WTC11 (cell line): ENCODE results near the gene PSMG4. TPM values are rescaled to one million over a fixed set of nuclear protein-coding genes. Genes with fewer than 3 reads are reported as not detected.

Source experiments
- ATAC-seq: fragments of 200-7000 bp; cut with Tn5 transposase; 2 replicates; pipeline ENCODE4 v1.10.0; 2021; ENCODE audit warnings: mild to moderate bottlenecking, moderate library complexity
- CTCF ChIA-PET: fragments of 300-600 bp; sonication (Branson Sonifier 250); formaldehyde crosslinking; loops from one replicate; lab custom pipeline; 2021; ENCODE audit warnings: antibody characterized with exemption; lab: Charles Lee
- POLR2A ChIA-PET: fragments of 350-600 bp; sonication (Branson Sonifier 250); formaldehyde crosslinking; loops from one replicate; lab custom pipeline; 2021; ENCODE audit warnings: antibody characterized with exemption; lab: Charles Lee
- DNase-seq: peaks from one replicate; pipeline ENCODE4 v3.0.0; 2021; ENCODE audit warnings: low spot score
- H3K27ac Mint-ChIP-seq: 2 replicates; pipeline ENCODE4 v1.8.0; 2021; ENCODE audit warnings: mixed read lengths
- H3K27me3 Mint-ChIP-seq: 2 replicates; pipeline ENCODE4 v1.8.0; 2021; ENCODE audit warnings: low read depth, mild to moderate bottlenecking, moderate library complexity, mixed read lengths
- H3K36me3 Mint-ChIP-seq: 2 replicates; pipeline ENCODE4 v1.8.0; 2021; ENCODE audit warnings: mixed read lengths
- H3K4me1 Mint-ChIP-seq: 2 replicates; pipeline ENCODE4 v1.8.0; 2022; ENCODE audit warnings: mixed read lengths
- H3K4me3 Mint-ChIP-seq: 2 replicates; pipeline ENCODE4 v1.8.0; 2021; ENCODE audit warnings: mild to moderate bottlenecking, moderate library complexity, mixed read lengths
- H3K9me3 Mint-ChIP-seq: 2 replicates; pipeline ENCODE4 v1.8.0; 2021; ENCODE audit warnings: mixed read lengths
- AFF4 ChIP-seq: sonication (generic); formaldehyde crosslinking; IDR thresholded peaks from 2 replicates; pipeline ENCODE4 v1.8.1; 2023; ENCODE audit warnings: mild to moderate bottlenecking, missing genetic modification reagents, borderline replicate concordance
- AR ChIP-seq: fragments of 250-450 bp; sonication (Bioruptor Pico); IDR thresholded peaks from 2 replicates; pipeline ENCODE4 v1.9.0; 2021; ENCODE audit warnings: mild to moderate bottlenecking
- ARID4B ChIP-seq: sonication (generic); formaldehyde crosslinking; IDR thresholded peaks from 2 replicates; pipeline ENCODE4 v1.8.0; 2023; ENCODE audit warnings: missing genetic modification reagents, mild to moderate bottlenecking, borderline replicate concordance
- ATF3 ChIP-seq: sonication (generic); formaldehyde crosslinking; conservative IDR thresholded peaks from 2 replicates; pipeline ENCODE4 v1.8.1; 2022; ENCODE audit warnings: mild to moderate bottlenecking, missing genetic modification reagents
- ATF6 ChIP-seq: sonication (generic); formaldehyde crosslinking; IDR thresholded peaks from 2 replicates; pipeline ENCODE4 v1.8.1; 2023; ENCODE audit warnings: mild to moderate bottlenecking, missing genetic modification reagents
- KAT7 ChIP-seq: sonication (generic); formaldehyde crosslinking; IDR thresholded peaks from 2 replicates; pipeline ENCODE4 v1.8.1; 2023; ENCODE audit warnings: missing genetic modification reagents, mild to moderate bottlenecking, borderline replicate concordance
- NFYB ChIP-seq: sonication (generic); formaldehyde crosslinking; conservative IDR thresholded peaks from 2 replicates; pipeline ENCODE4 v1.8.0; 2022; ENCODE audit warnings: low read depth, missing genetic modification reagents
- NR1H2 ChIP-seq: sonication (generic); formaldehyde crosslinking; IDR thresholded peaks from 2 replicates; pipeline ENCODE4 v1.9.0; 2021; ENCODE audit warnings: mild to moderate bottlenecking, moderate library complexity, missing genetic modification reagents
- SMAD4 ChIP-seq: sonication (generic); formaldehyde crosslinking; IDR thresholded peaks from 2 replicates; pipeline ENCODE4 v1.8.0; 2022; ENCODE audit warnings: mild to moderate bottlenecking, missing genetic modification reagents
- TEAD1 ChIP-seq: sonication (generic); formaldehyde crosslinking; IDR thresholded peaks from 2 replicates; pipeline ENCODE4 v1.8.0; 2022; ENCODE audit warnings: mild to moderate bottlenecking, missing genetic modification reagents
- ZNF396 ChIP-seq: fragments of 250-450 bp; sonication (Bioruptor Pico); IDR thresholded peaks from 2 replicates; pipeline ENCODE4 v1.8.0; 2021; ENCODE audit warnings: mild to moderate bottlenecking, moderate library complexity, borderline replicate concordance
- ZNF423 ChIP-seq: fragments of 250-450 bp; sonication (Bioruptor Pico); IDR thresholded peaks from 2 replicates; pipeline ENCODE4 v2.1.2; 2022; ENCODE audit warnings: mild to moderate bottlenecking, moderate library complexity
- total RNA-seq: library from RNA; stranded (reverse); gene quantifications from 3 replicates; pipeline ENCODE4 v1.2.3, GENCODE V29; 2021
- TF ChIP-seq, protein P1 (sequence below): sonication (generic); formaldehyde crosslinking; conservative IDR thresholded peaks from 2 replicates; pipeline ENCODE4 v1.8.1; 2023; ENCODE audit warnings: mild to moderate bottlenecking, low read depth, missing genetic modification reagents, moderate library complexity
- TF ChIP-seq, protein P2 (sequence below): sonication (generic); formaldehyde crosslinking; IDR thresholded peaks from 2 replicates; pipeline ENCODE4 v1.8.1; 2022; ENCODE audit warnings: missing genetic modification reagents, borderline replicate concordance

PSMG4 gene
- total RNA-seq, 1 experiment from 2014 or later: 38.2 TPM

DNA sequence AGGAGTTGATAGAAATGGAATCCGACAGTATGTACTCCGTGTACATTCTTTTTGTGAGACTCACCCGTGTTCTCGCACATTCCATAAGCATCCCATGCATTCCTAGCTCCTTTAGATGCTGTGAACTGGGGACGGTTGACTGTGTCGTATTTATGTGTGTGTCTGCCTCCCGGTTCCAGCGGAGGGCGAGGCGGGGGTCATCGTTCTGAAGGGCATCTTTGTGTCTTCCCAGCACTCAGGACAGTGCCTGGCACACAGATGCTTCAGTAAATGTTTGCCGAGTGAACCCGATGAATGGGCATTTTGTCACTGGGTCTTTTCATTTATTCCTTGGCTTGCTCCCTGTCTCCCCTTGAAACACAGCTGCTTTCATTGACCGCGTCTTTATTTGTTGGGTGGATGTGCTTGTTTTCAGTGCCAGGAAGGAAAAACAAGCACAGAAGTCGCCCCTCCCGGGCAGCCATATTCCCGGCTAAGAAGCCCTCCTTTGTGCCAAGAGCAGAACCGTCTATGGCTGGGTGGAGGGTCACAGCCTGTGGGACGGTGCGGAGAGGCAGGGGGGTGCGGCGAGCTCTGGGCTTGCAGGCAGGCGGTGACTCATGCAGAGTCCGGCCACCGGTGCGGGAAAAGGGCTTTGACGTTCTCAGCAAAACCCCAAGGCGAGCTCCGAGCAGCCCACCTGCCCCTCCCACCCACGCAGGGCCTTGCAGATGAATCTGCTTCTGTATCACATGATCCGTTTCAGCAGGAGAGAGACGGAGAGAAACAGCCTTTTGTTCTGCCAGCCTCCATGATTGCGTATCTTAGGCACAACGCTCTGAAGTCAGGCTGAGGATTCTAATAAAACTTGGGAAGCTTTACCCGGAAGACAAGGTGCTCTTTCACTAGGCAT lies 11.2 kb upstream of the PSMG4 start (continued):
- TF ChIP-seq ARID4B (CRISPR knock-in tag): no peak
- TF ChIP-seq ZNF423 (CRISPR knock-in tag): no peak
- TF ChIP-seq, protein P1, sequence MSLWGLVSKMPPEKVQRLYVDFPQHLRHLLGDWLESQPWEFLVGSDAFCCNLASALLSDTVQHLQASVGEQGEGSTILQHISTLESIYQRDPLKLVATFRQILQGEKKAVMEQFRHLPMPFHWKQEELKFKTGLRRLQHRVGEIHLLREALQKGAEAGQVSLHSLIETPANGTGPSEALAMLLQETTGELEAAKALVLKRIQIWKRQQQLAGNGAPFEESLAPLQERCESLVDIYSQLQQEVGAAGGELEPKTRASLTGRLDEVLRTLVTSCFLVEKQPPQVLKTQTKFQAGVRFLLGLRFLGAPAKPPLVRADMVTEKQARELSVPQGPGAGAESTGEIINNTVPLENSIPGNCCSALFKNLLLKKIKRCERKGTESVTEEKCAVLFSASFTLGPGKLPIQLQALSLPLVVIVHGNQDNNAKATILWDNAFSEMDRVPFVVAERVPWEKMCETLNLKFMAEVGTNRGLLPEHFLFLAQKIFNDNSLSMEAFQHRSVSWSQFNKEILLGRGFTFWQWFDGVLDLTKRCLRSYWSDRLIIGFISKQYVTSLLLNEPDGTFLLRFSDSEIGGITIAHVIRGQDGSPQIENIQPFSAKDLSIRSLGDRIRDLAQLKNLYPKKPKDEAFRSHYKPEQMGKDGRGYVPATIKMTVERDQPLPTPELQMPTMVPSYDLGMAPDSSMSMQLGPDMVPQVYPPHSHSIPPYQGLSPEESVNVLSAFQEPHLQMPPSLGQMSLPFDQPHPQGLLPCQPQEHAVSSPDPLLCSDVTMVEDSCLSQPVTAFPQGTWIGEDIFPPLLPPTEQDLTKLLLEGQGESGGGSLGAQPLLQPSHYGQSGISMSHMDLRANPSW (CRISPR knock-in tag): no peak
- no peak for TF ChIP-seq TEAD1 (CRISPR knock-in tag)
- TF ChIP-seq ATF3 (CRISPR knock-in tag): no peak

DNA sequence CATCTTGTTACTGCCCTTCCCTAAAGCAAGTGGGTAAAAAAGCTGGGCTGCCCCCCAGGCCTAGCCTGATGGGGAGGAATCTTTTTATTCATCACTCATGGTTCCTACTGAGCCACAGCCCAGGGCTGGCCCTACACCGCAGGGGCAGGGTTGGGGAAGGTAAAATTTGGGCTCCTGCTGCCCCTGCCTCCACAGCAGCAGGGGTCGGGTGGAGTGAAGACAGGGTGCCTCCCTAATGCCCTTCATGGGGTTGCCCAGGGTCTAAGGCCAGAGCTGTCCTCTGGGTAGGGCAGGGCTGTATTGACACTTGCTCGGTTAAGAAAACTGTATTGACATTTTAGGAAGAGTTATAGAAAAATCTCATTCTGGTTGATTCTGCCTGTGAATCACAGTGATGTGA lies 8.9 kb upstream of the PSMG4 start:
- Mint-ChIP-seq H3K4me1 (peaks cover 37% of the 10 kb centered on the region), H3K27ac (no peak overlapping the region), H3K9me3 (peaks cover 11% of the 10 kb centered on the region)
- DNase-seq: no peak
- TF ChIP-seq, protein P2, sequence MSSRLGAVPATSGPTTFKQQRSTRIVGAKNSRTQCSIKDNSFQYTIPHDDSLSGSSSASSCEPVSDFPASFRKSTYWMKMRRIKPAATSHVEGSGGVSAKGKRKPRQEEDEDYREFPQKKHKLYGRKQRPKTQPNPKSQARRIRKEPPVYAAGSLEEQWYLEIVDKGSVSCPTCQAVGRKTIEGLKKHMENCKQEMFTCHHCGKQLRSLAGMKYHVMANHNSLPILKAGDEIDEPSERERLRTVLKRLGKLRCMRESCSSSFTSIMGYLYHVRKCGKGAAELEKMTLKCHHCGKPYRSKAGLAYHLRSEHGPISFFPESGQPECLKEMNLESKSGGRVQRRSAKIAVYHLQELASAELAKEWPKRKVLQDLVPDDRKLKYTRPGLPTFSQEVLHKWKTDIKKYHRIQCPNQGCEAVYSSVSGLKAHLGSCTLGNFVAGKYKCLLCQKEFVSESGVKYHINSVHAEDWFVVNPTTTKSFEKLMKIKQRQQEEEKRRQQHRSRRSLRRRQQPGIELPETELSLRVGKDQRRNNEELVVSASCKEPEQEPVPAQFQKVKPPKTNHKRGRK (CRISPR knock-in tag): no peak
- TF ChIP-seq KAT7 (CRISPR knock-in tag): no peak
- no peak for TF ChIP-seq AFF4 (CRISPR knock-in tag)
- no peak for TF ChIP-seq SMAD4 (CRISPR knock-in tag)
- no peak for TF ChIP-seq NR1H2 (CRISPR knock-in tag)
- TF ChIP-seq ATF6: no peak
- no peak for TF ChIP-seq ZNF396 (CRISPR knock-in tag)
- no peak for TF ChIP-seq AR (CRISPR knock-in tag)
- no peak for TF ChIP-seq NFYB
- TF ChIP-seq, all 79 proteins: peak for 0
- CTCF ChIA-PET: interaction anchor here (0.6 to 3.4 kb wide), 5 partner anchors 9 to 297 kb away, joined by 3 to 66 read pairs (median 5); partner anchors contain the start of gene PSMG4
- Mint-ChIP-seq H3K4me3 (no peak overlapping the region), H3K36me3 (peaks cover 9% of the 10 kb centered on the region), H3K27me3 (peaks cover 17% of the 10 kb centered on the region)
- POLR2A ChIA-PET: no interaction called here
- no peak for ATAC-seq
